CD4-positive, alpha-beta T cell treated with Interleukin-6 for 4 hours (primary cell): ENCODE results near the gene USP7.
A peak's percentile ranks its signal among the peaks of the same experiment; 100 is the strongest.

ENCODE experiments used
- DNase-seq: peaks from one replicate; pipeline ENCODE4 v3.0.0-alpha.2; 2020; ENCODE audit warnings: mixed read lengths

USP7 gene

DNA sequence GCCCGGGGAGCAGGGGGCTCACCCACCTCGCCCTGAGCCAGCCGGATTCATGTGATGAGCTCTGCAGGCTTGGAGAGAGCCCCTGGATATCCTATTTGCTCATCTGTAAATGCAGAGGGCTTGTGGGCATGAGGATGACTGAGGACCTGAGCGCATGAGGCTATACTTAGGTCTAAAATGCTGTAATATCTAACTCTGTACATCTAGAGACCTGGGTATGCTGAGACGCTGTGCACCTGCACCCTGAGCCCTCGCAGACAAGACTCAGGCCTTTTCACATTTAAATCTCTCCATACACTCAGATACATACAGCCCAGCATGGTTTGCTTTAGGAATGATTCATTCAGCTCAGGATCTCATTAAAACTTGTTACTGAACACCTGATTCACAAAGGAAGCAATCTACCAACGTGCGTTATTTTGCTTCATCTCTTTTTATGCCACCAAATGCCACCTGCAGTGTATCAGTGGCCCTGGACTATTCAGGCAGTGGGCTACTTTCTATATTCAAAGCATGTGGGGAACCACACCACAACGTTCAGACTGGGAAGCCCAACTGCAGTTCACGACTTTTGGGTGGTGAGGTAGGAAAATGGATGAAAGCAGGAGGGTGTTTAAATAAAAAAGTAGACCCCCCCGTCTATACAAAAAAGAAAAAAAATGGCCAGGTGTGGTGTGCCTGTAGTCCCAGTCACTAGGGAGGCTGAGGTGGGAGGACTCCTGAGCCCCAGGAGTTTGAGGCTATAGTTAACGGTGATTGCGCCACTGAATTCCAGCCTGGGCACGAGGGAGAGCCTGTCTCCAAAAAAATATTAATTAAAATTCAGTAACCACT, 12.0 kb downstream of the USP7 start:
- no peak for DNase-seq

DNA sequence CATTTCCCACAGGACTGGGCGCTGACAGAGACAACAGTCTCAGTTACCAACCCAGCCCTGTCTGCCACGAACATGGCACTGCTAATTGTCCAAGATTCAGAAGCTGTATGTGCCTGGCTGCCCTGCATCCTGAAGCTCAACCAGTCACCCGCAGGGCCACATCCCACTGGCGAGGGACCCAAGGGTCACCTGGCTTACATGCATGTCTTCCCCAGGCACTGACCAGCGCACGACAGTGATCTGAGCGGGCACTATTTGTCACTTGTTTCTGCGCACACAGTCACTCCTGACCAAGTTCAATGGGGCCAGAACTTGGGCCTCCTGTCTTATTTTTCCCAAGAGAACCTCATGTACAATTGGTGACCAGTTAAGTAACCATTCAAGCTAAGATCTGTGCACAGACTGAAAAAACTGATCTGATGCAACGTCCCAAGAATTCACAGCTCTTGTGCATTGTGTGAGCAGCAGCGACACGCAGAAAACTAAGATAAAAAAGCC, 13.1 kb downstream of the USP7 start:
- DNase-seq: no peak

- no peak for DNase-seq
Measured at GRCh38 chr16:8949536-8950418, 13.9 kb downstream of the USP7 start.

DNA sequence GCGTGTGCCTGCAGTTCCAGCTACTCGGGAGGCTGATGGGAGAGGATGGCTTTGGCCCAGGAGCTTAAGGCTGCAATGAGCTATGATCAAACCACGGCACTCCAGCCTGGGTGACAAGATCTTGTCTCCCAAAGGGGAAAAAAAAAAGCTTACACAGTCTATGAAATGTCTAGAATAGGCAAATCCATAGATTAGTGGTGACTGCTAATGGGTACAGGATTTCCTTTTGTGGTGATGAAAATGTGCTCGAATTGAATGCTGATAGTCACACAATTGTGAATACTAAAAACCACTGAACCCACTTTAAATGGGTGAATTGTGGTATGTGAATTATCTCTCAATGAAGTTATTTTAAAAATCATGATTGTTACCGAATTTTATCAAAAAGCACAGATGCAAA, 14.9 kb downstream of the USP7 start:
- DNase-seq: no peak

DNA sequence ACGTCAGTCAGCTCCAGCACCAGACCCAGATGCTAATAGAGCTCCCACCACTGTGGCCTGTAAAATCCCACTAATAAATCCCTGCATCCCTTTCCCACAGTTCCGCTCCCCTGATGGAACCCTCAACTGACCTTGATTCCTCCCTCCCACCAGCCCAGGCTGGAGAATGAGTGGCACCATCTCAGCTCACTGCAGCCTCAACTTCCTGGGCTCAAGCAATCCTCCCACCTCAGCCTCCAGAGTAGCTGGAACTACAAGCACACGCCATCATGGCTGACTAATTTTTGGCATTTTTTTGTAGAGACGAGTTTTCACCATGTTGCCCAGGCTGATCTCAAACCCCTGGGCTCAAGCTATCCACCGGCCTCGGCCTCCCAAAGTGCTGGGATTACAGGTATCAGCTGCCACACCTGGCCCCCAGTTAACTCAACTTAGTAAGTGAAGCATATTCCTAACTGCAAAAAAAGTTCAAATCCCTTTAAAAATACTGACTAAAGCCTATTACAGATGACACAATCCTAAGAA, 15.6 kb downstream of the USP7 start:
- no peak for DNase-seq

DNA sequence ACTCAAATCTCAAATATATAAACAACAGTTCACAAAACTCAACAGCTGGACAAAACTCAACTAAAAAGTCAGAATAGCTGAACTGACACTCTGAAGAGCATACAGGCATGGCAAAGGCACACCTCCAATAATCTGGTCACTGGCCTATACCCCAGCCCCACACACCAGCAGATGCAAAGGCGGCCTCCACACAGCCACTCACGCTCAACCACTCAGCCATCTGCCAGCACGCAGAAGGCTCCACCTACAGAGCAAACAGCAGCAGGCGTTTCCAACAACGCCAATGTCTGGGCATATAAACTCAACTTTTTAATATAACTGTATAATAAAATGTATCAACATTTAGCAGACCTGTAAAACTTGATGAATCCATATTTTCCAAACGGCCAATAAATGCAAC, 17.2 kb downstream of the USP7 start:
- no peak for DNase-seq

GRCh38 chr16:8945626-8946296, 17.9 kb downstream of the USP7 start:
- DNase-seq: no peak

- DNase-seq: no peak
Measured at GRCh38 chr16:8943966-8944759, 19.5 kb downstream of the USP7 start.

DNA sequence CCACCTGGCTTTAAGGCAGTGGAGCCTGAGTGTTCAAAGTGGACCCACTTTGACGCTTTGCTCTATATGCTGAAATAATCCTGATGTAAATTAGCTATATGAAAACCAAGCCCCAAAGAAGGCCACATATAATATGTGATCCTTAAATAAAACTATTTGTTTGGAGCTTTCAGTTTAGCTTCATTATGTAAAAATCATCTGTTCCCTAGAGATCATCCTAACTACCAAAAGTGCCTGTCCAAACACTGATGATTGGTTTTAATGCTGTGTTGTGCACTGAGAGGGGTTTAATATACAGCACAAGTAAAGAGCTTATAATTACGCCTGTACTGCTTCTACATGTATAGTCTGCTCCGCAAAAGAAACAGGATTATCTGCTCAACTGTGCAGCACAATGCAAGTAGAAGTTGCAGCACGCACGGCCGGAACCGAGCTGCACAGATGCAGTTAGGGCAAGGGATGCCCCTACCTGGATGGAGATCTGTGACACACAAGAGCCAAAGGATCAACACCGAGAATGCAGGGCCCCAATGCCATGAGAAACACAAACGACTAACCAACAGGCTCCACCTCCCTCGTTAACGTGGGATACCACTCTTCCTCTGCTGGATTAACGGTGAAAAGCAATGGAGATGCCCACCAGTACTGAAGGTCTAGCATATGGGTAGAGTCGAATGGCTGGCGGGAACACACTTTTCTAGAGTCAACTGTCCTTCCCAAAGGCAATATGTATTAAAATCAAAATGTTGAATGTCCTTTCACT, 20.5 kb downstream of the USP7 start:
- DNase-seq: no peak

GRCh38 chr16:8941718-8942344, 21.9 kb downstream of the USP7 start:
- DNase-seq: no peak

GRCh38 chr16:8937803-8938202, 25.9 kb downstream of the USP7 start:
- DNase-seq: no peak

DNA sequence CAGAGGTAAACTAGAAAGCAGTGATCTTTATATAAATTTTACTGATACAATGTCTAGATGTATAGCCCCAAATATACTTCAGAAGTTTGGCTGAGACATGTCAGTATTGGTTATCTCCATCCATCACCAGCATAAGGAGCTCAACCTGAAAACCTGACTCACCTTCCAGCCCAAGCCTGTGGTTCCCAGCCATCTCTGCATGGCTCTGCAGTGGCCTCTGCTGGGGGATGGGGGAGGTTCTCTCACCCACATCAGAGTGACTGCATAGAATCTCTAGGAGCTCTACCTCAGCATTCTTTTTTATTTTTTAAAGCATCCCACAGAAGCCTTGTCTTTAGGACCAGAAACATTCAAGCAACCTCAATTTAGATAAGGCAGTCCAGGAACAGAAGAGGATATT, 27.3 kb downstream of the USP7 start:
- DNase-seq: peak; percentile 81

GRCh38 chr16:8935989-8936388, 27.7 kb downstream of the USP7 start:
- DNase-seq: peak; percentile 18

- DNase-seq: no peak
Measured at GRCh38 chr16:8934601-8935000, 29.1 kb downstream of the USP7 start.

- DNase-seq: peak; percentile 71
Measured at GRCh38 chr16:8931859-8932258, 31.8 kb downstream of the USP7 start.

DNA sequence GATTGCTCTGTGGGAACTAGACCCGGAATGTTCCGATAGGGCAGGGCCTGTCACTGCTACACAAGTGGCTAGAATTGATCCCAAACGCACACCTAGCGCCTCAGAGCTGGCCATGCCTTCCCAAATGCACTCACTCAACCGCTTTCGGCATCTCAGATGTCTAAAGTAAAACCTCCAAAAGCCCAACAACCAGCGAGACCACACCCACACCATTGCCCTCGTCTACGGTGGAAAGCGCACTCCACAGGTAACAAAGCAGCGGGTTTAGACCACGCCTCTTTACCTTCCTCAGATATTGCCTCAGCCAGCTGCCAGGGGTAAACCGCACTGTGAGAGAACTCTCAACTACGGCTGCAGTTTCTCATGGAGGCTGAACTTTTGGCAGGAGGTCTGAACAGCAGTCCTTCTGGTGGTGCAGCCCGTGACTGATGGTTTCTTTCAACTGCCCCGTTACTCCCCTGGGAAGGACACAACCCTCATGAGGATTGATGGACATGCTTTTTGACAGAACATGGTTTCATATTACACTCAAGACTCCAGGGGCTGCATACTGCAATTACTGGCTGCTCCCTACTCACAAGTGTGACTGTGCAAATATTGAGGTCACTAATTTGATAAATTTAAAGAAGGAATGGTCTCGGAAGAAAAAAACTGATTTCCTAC, 34.5 kb downstream of the USP7 start:
- DNase-seq: no peak

- no peak for DNase-seq
Measured at GRCh38 chr16:8928467-8928957, 35.2 kb downstream of the USP7 start.

GRCh38 chr16:8926827-8927226, 36.9 kb downstream of the USP7 start:
- no peak for DNase-seq

DNA sequence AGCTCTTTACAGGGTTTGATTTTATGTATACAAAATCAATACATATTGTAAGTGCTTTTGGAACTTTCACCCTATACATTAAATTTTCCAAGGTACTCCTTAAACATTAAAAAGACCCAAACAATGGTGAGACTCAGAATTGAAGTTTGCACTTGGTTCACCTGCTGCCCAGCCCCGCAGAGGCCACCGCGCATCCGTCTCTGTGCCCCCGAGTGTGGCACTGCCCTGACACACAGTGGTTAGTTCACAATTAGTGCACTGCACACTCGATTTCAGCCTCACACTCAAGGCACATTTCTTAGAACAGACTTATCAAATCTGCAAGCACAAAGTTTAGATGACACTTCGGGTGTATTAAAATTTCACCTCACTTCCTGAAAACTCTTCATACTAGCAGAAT, 38.3 kb downstream of the USP7 start:
- DNase-seq: no peak

GRCh38 chr16:8924214-8924613, 39.5 kb downstream of the USP7 start:
- DNase-seq: no peak
